Stimulated activated CD8-positive, alpha-beta memory T cell treated with anti-CD3 and anti-CD28 coated beads, Interleukin-4, amount 100 ng/mL, for 24 hours (primary cell): Measurements from ENCODE around the gene NATD1.
A peak's percentile ranks its signal among the peaks of the same experiment; 100 is the strongest.

ENCODE experiments used
- DNase-seq: peaks from one replicate; pipeline ENCODE4 v3.0.0-alpha.2; 2020; ENCODE audit warnings: low read depth

Gene NATD1

GRCh38 chr17:21289902-21290571 is 36.8 kb upstream of the NATD1 start:
- no peak for DNase-seq

DNA sequence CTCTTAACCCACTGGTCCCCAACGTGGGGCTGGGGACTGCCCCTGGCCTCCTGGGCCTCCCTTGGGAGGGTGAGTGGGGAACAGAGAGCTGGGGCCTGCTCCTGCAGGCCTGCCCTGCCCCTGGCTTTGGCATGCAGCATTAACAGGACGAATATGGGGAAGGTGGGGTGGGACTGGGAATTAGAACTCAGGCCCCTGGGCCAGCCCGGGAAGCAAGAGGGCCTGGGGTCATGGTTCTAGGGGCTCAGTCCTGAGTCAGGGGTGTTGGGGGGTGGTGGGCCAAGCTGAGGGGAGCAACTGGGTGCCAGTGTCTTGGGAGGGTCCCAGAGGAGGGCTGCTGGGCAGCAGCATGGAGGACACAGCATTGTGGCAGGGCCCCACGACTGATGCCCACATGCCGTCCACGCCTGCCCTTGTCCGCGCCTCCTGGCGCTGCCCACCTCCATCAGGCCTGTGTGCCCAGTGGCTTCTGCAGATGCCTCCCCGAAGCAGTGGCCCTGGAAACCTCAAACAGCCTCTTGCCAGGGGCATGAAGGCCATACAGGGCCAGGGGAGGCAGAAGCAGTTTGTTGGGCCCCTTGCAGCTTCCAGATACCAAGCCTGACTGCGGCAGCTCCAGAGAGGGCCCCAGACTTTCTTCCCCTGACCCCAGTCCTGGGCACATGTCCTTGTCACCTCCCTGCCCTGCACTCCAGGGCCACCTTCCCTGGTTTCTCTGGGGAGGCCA is 36.1 kb upstream of the NATD1 start:
- DNase-seq = no peak

GRCh38 chr17:21288571-21289017 is 35.4 kb upstream of the NATD1 start:
- peak; percentile 23 for DNase-seq

DNA sequence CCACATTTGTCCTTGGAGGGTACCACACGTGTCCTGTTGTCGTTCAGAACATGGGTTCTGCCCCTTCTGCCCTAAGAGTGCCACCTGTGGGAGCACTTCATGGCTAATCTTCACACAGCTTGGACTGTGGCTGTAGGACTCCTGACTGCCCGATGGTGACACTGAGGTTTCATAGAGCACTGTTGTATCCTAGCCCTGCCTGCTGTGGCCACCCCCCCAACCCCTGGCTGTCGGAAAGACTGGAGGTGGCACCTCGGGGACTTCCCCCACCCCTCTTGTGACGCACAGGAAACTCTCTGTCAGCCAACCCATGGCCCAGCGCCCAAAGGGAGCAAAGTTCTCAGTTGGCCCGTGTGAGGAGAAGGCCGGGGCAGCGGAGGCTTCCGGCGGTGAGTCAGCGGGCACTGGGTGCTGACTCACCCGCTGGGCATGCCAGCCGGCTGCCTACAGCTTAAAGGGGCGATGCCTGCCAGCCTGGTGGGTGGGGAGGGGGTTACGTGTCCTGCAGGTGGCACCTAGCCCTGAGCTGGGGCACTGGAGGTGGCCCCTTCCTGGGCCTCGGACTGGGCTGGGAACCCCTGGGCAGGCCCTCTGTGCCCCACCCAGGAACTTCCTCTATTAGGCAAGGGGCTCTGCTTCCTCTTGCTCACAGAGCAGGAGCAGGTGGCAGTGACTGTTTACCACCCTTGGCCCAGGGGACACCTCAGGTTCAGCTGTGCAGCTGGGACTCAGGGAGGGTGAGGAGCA is 34.7 kb upstream of the NATD1 start:
- peak; percentile 93 for DNase-seq

DNA sequence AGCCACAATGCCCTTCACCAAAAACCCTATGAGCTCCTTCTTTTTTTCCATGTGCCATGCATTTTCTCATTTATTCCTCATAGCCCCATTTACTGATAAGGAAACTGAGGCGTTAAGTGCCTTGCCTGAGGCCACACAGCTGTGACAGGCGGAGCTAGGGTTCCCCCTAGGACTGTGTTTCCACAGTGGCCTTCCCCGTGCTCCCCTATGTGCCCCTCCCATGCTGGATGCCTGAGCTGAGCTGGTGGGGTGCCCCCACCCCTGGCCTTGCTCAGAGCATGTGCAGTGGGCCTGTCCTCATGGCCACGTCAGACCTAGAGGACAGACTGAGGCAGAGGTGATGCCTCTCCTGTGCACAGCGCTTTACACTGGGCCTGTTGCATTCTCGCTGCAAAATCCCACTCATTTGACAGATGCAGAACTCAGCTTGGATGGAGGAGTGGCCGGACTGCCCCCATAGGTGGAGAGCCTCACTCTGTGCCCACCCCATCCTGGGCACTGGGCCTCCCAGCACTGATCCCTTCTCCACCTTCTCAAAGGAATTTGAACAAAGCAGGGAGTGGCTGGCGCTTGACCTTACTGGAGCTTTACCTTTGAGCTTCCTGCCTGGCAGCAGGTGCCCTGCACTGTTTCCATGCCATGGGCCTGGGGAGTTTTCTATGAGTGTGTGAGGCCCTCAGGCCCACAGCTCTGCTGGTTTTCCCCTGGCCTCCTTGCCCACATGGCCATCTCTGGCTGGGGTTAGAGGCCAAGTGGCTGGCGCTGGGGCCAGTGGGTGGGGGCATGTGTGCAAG is 33.9 kb upstream of the NATD1 start:
- peak; percentile 19 for DNase-seq

DNA sequence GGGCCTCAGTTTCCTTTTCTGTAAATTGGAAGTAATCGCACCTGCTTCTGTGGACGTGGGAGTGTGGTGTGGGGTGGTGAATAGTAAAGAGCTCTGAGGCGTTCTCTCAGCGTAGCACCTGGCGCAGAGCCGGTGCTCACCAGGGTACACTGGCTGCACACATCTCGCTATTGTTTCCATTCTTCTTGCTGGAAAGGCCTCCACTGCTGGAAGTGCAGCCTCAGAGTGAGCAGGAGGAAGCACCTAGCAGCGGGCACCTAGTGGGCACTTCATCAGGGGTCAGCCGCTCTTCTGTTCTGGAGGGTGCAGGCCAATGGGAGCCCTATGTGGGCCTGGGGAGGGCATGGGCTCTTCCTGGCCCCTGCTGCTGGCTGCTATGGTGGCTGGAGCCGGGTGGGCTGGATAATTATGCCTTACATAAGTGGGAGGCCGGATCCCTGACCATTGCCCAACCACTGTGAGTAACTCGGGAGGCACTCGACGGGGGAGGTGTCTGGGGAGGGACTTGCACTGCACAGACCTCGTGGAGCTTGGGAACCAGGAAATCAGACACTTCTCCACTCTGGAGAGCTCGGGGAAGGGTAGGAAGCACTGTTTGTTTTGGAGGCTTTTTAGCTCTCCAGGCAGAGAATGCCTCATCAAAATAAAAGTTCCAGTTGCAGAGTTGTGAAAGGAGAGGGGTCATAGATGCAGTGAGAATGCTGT is 33.0 kb upstream of the NATD1 start:
- no peak for DNase-seq

DNA sequence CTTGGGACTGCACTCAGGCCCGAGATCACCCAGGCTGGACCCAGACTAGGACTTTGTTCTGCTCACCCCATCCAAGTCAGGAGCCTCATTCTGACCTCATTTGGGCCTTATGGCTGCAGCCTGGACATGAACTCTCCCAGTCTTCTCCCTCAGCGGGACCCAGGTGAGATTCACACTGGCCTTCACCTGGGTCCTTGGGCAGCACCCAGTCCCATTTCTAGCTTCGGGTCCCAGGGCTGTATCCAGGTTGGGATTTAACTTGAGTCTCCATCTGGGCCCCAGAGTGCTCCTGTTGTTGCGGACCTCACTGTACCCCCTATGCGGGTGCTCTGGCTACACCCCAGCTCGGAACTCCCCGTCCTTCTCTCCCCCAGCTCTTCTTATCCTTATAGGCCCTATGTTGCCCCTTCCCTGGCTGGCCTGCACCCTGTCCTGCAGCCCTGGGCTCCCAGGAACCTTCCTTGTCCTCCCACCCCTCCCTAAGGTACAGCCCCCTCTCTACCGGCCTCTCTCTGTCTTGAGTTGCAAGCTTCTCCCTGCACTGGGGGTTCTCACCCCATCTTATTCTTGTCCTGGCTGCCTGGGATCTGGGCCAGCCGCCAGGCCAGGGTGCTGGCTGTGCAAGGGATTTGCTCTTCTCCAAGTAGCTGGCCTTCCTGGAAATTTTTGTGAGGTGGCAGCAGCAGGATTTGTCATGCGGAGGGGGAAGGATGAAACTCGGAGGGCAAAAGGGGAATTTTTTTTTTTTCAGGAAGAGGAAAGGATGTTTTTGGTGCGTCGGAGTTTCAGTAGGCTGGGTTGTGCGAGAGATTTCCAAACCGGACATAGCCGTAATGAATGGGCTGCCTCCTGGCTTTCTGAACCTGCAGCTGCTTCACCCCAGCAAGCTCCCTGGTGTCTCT is 32.2 kb upstream of the NATD1 start:
- no peak for DNase-seq

DNA sequence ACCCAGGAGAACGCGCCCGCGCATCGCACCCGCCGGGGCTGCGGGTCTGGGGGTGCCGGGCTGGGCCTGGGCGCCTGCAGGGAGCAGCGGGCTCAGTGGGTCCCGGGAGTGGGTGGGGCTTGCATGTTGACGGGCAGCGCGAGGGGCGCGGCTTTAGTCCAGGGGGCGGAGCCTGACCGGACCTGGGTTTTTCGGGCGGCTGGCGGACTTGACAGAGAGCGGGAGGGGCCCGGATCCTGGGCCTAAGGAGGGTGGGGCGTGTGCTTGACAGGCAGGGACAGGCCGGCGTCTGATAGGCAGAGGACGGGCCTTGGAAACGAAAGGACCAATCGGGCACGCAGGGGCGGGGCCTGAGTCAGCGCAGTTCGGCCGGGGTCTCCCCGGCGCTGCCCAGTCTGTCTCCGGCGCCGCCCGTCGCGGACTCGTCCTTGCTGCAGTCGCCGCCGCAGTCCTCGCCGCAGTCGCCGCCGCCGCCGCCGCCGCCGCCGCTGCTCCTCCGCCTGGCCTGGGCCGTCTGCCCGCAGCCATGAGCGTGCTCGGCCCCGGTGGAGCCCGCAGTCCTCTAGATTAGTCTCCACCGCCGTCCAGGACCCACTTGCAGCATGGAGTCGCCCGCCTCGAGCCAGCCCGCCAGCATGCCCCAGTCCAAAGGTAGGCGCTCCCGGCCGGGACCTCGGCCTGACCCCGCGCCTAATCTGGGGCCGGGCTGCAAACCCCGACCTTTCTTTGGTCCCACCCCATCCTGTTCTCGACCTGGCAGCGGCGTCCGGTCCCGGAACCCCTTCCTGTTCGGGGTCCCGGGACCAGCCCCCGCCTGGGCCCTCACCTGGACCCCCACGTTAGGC is 31.3 kb upstream of the NATD1 start, which contains the start of gene MAP2K3:
Gene MAP2K3 (plus strand): TSS at position 393 of the 845 bp plus-strand sequence. CDS start 210 bp downstream, at position 603.
- peak; percentile 97 for DNase-seq

DNA sequence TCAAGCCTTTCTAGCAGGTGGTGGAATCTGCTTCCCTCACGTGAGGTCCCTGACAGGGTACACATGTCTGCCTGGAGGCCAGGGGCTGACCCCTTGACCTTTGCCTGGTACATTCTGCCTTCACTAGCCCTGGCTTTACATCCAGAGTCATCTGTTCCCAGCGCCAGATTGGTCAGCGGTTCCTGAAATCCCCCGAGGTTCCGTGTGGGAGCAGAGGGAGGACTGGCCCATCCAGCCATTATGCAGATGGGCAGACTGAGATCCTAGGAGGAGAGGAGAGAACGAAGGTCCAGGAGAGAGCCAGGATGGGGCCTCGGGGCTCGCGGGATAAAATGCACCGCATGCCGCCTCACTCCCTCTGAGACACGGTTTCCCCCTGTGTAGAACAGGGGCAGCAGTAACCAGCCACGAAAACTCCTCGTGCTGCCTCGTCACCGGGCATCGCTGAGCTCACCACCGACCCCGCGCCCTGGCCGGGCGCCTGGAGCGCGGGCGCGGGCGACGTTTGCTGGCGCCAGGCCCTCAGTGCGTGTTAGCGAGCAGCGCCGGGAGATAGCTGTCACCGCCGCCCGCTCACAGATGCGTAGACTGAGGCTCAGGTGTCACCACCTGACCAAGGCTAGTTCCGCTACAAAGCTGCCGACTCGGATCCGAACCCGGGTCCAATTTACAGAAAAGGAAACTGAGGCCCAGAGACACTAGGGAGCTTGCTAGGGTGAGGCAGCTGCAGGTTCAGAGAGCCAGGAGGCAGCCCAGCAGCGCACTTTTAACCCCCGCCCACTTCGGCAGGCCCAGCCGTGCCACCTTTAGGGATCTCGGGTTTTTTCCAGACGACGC is 30.5 kb upstream of the NATD1 start:
- no peak for DNase-seq

- DNase-seq = no peak
These were observed 29.6 kb upstream of the NATD1 start for GRCh38 chr17:21282850-21283249.

DNA sequence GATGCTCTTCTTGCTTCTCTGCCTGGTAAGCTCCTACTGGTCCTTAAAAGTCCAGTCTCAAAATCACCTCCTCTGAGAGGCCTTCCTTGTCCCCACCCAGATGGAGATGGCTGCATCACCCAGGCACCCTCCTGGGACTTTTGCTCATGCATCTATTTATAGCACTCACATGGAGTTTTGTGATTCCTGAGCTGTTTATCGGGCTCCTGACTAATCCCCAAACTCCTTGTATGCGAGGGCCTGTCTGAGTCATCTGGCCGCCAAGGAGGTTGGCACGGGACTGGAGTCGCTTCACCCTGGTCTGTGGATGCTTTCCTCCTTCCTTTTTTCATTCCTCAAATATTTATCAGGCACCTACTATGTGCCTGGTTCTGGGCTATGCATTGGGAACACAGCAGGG is 29.0 kb upstream of the NATD1 start:
- DNase-seq = no peak

DNA sequence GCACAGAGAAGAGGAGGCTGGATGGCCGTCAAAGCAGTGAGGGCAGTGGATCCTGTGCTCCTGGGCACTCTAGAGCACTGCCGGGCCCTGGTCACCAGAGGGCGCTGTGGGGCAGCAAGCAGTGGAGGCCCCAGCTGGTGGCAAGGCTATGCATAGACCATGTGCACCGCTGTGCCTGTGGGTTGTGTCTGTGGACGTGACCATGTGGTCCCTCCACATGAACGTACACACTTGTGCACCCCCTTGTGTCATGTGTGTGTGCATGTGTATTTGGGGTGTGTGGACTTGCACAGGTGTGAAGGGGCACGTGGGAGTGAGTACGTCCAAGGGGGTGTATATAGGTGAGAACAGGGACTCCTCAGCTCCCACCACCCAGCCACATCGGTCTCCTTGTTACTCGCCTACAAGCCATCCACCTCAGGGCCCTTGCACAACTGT is 26.9 kb upstream of the NATD1 start:
- peak; percentile 85 for DNase-seq

DNA sequence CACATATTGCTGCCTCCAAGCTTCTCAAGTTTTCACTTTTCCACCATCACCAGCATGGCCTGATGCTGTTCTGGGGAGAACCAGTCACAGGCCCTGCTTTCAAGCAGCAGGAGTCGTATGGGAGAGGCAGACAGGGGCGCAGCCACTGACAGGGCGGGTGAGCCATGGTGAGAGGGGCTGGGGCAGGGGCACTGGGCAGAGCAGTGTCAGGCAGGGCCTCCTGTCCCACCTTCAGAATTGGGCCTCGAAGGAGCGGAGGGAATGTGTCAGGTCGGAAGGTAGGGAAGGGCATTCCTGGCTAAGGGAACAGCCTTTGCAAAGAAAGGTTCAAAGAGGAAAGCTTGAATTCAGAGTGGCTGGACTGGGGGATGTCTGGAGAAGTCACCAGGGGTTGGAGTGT is 26.4 kb upstream of the NATD1 start:
- no peak for DNase-seq

- DNase-seq = no peak
These were observed 26.0 kb upstream of the NATD1 start for GRCh38 chr17:21279198-21279535.

DNA sequence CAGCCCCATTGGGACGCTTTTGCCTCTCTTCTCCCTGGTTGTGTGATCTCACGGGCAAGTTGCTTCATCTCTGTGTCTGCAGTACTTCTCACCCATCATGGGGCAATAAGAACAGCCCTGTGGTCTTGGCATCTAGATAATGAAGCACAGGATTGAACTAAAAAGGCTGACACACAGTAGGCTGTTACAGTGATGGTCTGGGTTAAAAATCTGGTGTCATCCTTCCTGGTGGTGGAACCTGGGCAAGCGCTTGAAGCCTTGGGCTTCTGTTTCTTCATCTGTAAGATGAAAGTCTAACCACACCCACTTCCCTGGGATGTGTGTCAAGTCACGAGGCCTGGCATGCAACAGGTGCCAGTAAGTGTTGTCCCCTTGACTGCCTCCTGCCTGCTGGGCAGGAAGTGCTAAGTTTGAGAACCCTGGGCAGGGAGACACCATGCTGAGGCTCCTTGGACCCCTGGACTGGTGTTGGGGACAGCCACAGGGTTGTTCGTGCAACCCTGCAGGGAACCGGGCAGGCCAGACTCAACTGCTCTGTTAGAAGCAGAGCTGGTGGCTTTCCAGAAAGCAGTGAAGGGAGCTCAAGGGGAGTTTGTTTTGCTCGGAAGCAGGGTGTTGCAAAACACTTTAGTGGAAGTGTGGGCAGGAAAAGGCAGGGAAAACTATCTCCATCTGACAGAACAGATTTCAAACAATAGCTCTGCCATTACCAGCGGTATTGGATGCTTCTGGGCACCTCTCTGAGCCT is 25.4 kb upstream of the NATD1 start:
- DNase-seq = no peak

DNA sequence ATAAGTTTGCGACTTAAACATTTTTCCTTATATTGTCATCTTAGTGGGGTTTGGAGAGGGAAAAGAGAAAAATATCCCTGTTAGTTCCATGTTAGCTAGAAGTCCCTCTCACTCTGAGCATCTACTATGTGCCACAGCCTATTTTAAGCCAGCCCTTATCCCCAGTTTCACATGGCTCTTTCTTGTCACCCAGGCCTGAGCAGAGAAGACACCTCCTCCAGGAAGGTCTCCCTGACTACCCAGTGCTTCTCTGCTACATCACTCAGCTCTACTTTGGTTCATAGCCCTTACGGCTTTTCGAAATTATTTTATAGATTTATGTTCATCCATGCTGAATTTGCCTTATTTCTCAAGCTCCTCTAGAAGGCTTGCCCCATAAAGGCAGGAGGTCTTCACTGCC is 24.1 kb upstream of the NATD1 start:
- no peak for DNase-seq

DNA sequence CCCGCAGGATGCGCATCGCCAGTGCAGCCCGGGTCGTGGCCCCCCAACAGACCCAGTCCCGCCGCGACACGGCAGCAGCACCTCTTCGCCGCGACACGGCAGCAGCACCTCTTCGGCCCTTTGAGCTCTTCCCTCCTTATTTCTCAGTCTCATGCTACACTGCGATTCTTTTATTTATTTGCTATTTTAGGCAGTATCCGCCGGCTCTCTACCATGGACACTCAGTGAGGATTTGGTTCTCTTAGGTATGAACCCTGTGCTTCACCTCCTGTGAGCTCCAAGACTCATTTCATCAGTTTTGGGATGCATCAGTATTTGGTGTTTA is 23.0 kb upstream of the NATD1 start:
- no peak for DNase-seq
